Measurements from ENCODE around the gene LRRC8E. TPM values are rescaled to one million over a fixed set of nuclear protein-coding genes. Genes with fewer than 3 reads are reported as not detected.

LRRC8E gene
- total RNA-seq, 5 donors from 2014 or later (not counting 1 experiment from before 2014, with no cell fraction given): 0.06 TPM; not detected in 4

DNA sequence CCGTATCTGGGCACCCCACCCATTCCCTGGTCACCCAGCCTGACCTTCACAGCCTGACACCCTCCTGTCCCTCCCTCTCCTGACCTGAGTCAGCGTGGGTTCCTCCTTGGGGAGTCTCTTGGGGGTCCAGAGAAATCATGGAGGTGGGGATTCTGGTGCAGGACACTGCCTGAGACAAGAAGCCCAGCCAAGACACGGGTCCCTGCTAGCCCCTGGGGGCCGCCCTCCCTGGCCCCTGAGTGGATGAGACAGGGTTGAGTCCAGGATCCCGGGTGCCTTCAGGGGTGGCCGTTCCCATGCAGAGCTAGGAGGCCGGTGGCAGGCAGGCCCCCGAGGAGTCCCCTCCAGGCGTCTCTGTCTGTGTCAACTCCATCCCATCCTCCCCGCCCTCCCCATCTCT, 17.0 kb downstream of the LRRC8E start:
- POLR2A ChIA-PET: no interaction called here
- Mint-ChIP-seq H3K9me3 (no peaks in the 10 kb centered on the region), H3K27ac (peak overlapping the region; percentile 61 to 78), H3K4me3 (peak overlapping the region; percentile 83 to 88 (median 85)), H3K36me3 (peaks cover 7% of the 10 kb centered on the region), H3K4me1 (peaks cover 27 to 32% (median 31%) of the 10 kb centered on the region in 3 donors), H3K27me3 (no peaks in the 10 kb centered on the region)
- Histone ChIP-seq H3K9me3 (no peaks in the 10 kb centered on the region), H3K27me3 (replicated peaks in 1 of 2; ENCODE audit: control insufficient read depth in 2 of 2, extremely low read depth in 1 of 2, insufficient read depth in 2 of 2, low read length in 1 of 2) (peaks cover 0 to under 1% of the 10 kb centered on the region in 2 experiments), H3K36me3 (ENCODE audit: control insufficient read depth in 2 of 2, extremely low read depth in 1 of 2, insufficient read depth in 1 of 2, low read length in 1 of 2) (peaks cover 11 to 21% of the 10 kb centered on the region in 2 donors), H3K4me3 (ENCODE audit: control insufficient read depth in 1 of 2, extremely low read depth in 1 of 2, low read length in 1 of 2) (peak overlapping the region in 1 of 2 donors; percentile 77), H3K4me1 (ENCODE audit: control insufficient read depth in 1 of 2, extremely low read depth in 1 of 2, insufficient read depth in 2 of 2, low read length in 2 of 2) (peaks cover 6 to 55% of the 10 kb centered on the region in 2 experiments), H3K27ac (ENCODE audit: low read length) (peak overlapping the region; percentile 84)
- DNase-seq (no peak), ATAC-seq (replicated peaks in 1 of 4) (no peak)
- CTCF ChIA-PET: no interaction called here
- WGBS (ENCODE audit: insufficient coverage): 83% methylated on average over 1 of the region's 10 CpGs

DNA sequence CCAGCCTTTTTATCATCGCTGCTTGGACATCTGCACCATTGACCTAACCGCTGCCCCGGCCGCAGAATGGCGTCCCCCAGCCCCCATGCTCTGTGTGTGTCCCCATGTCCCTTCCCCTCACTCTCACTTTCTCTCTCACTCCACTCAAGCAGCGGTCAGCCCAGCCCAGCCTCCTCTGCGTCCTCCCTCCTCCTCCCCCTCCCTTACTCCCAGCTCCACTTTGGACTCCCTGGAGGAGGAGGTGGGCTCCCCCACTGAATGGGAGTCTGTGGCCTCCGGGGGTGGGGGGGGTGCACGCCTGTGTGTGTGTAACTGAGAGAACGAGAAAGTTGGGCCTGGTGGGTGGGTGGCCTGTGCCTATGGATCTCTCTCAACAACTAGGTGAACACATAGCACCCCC, 17.5 kb downstream of the LRRC8E start:
- Histone ChIP-seq H3K27me3 (replicated peaks in 1 of 2; ENCODE audit: control insufficient read depth in 2 of 2, extremely low read depth in 1 of 2, insufficient read depth in 2 of 2, low read length in 1 of 2) (no peaks in the 10 kb centered on the region), H3K9me3 (no peaks in the 10 kb centered on the region), H3K4me3 (ENCODE audit: control insufficient read depth in 1 of 2, extremely low read depth in 1 of 2, low read length in 1 of 2) (no peak overlapping the region), H3K27ac (ENCODE audit: low read length) (no peak overlapping the region), H3K36me3 (ENCODE audit: control insufficient read depth in 2 of 2, extremely low read depth in 1 of 2, insufficient read depth in 1 of 2, low read length in 1 of 2) (peaks cover 17 to 26% of the 10 kb centered on the region in 2 donors), H3K4me1 (ENCODE audit: control insufficient read depth in 1 of 2, extremely low read depth in 1 of 2, insufficient read depth in 2 of 2, low read length in 2 of 2) (peaks cover 6 to 55% of the 10 kb centered on the region in 2 experiments)
- ChIA-PET CTCF (no interaction called here), POLR2A (no interaction called here)
- DNase-seq (no peak), ATAC-seq (replicated peaks in 1 of 4) (no peak)
- peaks cover 13% of the 10 kb centered on the region for H3K36me3 Mint-ChIP-seq
- peak overlapping the region; percentile 56 to 88 (median 73) for H3K4me3 Mint-ChIP-seq
- no peak overlapping the region for H3K27ac Mint-ChIP-seq
- H3K4me1 Mint-ChIP-seq: peaks cover 27 to 32% (median 31%) of the 10 kb centered on the region in 3 donors
- H3K9me3 Mint-ChIP-seq: no peaks in the 10 kb centered on the region
- no peaks in the 10 kb centered on the region for H3K27me3 Mint-ChIP-seq
- no CpG with 5 or more reads among the region's 10 CpGs for WGBS (ENCODE audit: insufficient coverage)

DNA sequence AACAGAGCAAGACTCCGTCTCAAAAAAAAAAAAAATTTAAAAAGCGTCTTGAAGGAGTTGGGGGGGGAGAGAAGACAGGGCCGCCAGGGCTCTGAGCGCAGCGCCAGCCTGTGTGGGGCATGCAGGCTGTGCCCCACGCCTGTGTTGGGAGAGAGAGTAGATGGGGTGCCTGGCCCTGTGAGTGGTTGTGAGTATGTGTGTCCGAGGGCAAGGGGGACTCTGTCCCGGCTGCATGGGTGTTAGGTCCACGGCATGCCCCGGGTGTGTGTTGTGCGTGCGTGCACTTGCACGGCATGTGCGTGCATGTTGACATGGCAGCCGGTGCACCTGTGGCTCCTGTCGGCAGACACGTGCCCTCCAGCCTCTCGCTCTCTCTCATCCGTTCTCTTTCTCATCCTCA, 18.8 kb downstream of the LRRC8E start:
- no peak for DNase-seq
- Histone ChIP-seq H3K4me1 (ENCODE audit: control insufficient read depth in 1 of 2, extremely low read depth in 1 of 2, insufficient read depth in 2 of 2, low read length in 2 of 2) (peaks cover 6 to 55% of the 10 kb centered on the region in 2 experiments), H3K27me3 (replicated peaks in 1 of 2; ENCODE audit: control insufficient read depth in 2 of 2, extremely low read depth in 1 of 2, insufficient read depth in 2 of 2, low read length in 1 of 2) (no peaks in the 10 kb centered on the region), H3K36me3 (ENCODE audit: control insufficient read depth in 2 of 2, extremely low read depth in 1 of 2, insufficient read depth in 1 of 2, low read length in 1 of 2) (peaks cover 21 to 39% of the 10 kb centered on the region in 2 donors), H3K9me3 (no peaks in the 10 kb centered on the region), H3K4me3 (ENCODE audit: control insufficient read depth in 1 of 2, extremely low read depth in 1 of 2, low read length in 1 of 2) (no peak overlapping the region), H3K27ac (ENCODE audit: low read length) (no peak overlapping the region)
- Mint-ChIP-seq H3K4me3 (no peak overlapping the region), H3K36me3 (peaks cover 21% of the 10 kb centered on the region), H3K9me3 (no peaks in the 10 kb centered on the region), H3K4me1 (peaks cover 27 to 32% (median 29%) of the 10 kb centered on the region in 3 donors), H3K27ac (no peak overlapping the region), H3K27me3 (no peaks in the 10 kb centered on the region)
- no peak for ATAC-seq (replicated peaks in 1 of 4)
- CTCF ChIA-PET: no interaction called here
- WGBS (ENCODE audit: insufficient coverage): over 99% methylated on average over 13 of the region's 19 CpGs
- POLR2A ChIA-PET: no interaction called here

DNA sequence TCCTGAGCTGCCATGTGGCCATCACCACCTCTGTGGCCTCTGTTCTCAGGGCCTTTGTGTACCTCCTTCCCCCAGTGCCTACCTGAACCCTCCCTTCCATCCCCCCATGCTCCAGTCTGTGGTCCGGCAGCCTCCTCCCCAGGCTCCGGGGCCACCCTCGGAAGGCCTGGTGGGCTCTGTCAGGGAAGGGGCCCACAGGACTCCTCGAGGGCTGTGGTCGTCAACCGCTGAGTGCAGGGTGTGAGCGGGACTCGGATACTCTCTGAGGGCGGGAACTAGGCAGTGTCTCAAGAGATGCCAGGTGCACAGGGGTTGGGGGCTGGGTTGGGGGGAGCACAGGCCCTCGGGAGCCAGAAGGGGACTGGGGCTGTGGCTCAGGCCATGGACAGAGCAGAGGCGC, 19.2 kb downstream of the LRRC8E start:
- POLR2A ChIA-PET: no interaction called here
- no peak overlapping the region for H3K27ac ChIP-seq (ENCODE audit: low read length)
- DNase-seq (no peak), ATAC-seq (replicated peaks in 1 of 4) (no peak)
- no peaks in the 10 kb centered on the region for H3K27me3 ChIP-seq (replicated peaks in 1 of 2; ENCODE audit: control insufficient read depth in 2 of 2, extremely low read depth in 1 of 2, insufficient read depth in 2 of 2, low read length in 1 of 2)
- WGBS (ENCODE audit: insufficient coverage): 95% methylated on average over 9 of the region's 11 CpGs
- H3K9me3 ChIP-seq: no peaks in the 10 kb centered on the region
- H3K27ac Mint-ChIP-seq: no peak overlapping the region
- H3K27me3 Mint-ChIP-seq: no peaks in the 10 kb centered on the region
- peaks cover 6 to 54% of the 10 kb centered on the region in 2 experiments for H3K4me1 ChIP-seq (ENCODE audit: control insufficient read depth in 1 of 2, extremely low read depth in 1 of 2, insufficient read depth in 2 of 2, low read length in 2 of 2)
- peaks cover 23 to 42% of the 10 kb centered on the region in 2 donors for H3K36me3 ChIP-seq (ENCODE audit: control insufficient read depth in 2 of 2, extremely low read depth in 1 of 2, insufficient read depth in 1 of 2, low read length in 1 of 2)
- no peaks in the 10 kb centered on the region for H3K9me3 Mint-ChIP-seq
- H3K4me3 Mint-ChIP-seq: no peak overlapping the region
- H3K36me3 Mint-ChIP-seq: peaks cover 21% of the 10 kb centered on the region
- H3K4me3 ChIP-seq (ENCODE audit: control insufficient read depth in 1 of 2, extremely low read depth in 1 of 2, low read length in 1 of 2): no peak overlapping the region
- CTCF ChIA-PET: no interaction called here
- H3K4me1 Mint-ChIP-seq: peaks cover 26 to 29% (median 27%) of the 10 kb centered on the region in 3 donors

DNA sequence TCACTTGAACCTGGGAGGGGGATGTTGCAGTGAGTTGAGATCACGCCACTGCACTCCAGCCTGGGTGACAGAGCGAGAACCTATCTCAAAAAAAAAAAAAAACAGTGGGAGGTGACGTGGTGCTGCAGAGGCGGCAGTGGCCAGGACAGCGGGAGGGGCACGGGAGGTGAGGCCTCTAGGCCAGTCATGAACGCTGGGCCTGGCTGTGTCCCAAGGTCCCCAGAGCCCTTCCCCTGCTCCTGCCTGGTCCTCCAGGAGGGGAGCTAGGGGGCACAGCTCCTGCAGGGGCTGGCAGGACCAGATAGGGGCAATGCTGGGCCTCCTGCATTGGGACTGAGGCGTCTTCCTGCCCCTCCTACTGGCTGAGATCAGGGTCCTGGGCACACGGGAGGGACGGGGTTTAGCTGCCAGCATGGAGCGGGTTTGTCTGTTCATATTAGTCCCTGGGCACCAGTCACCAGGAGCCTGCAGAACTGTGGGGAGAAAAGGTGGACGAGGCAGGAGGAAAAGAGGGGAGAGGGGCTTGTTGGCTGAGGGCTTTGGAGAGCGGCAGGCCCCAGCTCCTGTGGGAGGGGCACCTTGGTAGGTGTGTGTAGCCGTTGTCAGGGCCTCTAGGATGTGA, 19.9 kb downstream of the LRRC8E start:
- Mint-ChIP-seq H3K9me3 (no peaks in the 10 kb centered on the region), H3K4me1 (peaks cover 20 to 25% (median 23%) of the 10 kb centered on the region in 3 donors), H3K27me3 (peaks cover 0 to 1% of the 10 kb centered on the region in 2 donors), H3K36me3 (peaks cover 27% of the 10 kb centered on the region), H3K4me3 (no peak overlapping the region), H3K27ac (no peak overlapping the region)
- peaks cover 23 to 45% of the 10 kb centered on the region in 2 donors for H3K36me3 ChIP-seq (ENCODE audit: control insufficient read depth in 2 of 2, extremely low read depth in 1 of 2, insufficient read depth in 1 of 2, low read length in 1 of 2)
- ATAC-seq (replicated peaks in 1 of 4): no peak
- ChIA-PET POLR2A (interaction anchor here in 1 of 2 donors (0.9 kb wide), 1 partner anchor 278 kb away, joined by 3 read pairs; the partner anchor contains the start of gene PET100), CTCF (no interaction called here)
- no peak overlapping the region for H3K4me3 ChIP-seq (ENCODE audit: control insufficient read depth in 1 of 2, extremely low read depth in 1 of 2, low read length in 1 of 2)
- H3K27me3 ChIP-seq (replicated peaks in 1 of 2; ENCODE audit: control insufficient read depth in 2 of 2, extremely low read depth in 1 of 2, insufficient read depth in 2 of 2, low read length in 1 of 2): no peaks in the 10 kb centered on the region
- H3K27ac ChIP-seq (ENCODE audit: low read length): no peak overlapping the region
- DNase-seq: no peak
- peaks cover 6 to 47% of the 10 kb centered on the region in 2 experiments for H3K4me1 ChIP-seq (ENCODE audit: control insufficient read depth in 1 of 2, extremely low read depth in 1 of 2, insufficient read depth in 2 of 2, low read length in 2 of 2)
- no peaks in the 10 kb centered on the region for H3K9me3 ChIP-seq
- WGBS (ENCODE audit: insufficient coverage): 87% methylated on average over 10 of the region's 14 CpGs

DNA sequence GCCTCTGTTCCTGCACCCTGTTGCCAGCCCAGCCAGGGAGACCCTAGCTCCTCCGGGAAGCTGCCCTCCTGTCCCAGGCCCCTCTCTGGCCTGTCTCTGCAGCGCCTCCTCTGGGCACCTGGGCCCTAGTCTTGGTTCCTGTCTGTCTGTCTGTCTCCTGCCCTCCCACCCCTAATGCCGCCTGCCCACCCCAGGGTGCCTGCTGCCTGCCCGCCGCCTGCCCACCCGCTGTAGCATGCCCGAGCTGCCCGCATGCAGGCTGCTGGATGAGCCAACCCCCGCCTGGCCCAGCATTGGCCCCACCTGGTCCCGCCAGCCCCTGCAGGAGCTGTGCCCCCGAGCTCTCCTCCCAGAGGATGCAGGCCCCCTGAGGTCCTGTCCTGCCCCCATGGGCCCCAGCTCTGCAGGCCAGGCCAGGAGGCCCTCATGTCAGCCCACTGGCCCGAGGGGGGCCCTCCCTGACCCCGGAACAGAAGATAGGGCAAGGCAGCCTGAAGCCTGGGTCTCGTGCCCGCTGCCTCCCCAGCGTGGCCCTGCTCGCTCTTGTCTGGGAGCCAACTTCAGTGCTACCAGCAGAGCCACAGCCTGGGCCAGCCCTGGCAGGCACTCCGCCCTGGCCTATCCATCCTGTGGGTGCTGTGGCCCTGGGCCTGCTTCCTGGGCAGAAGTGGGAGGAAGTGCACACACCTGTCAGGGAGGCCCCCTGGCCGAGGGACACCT, 20.6 kb downstream of the LRRC8E start:
- no peak overlapping the region for H3K4me3 Mint-ChIP-seq
- H3K27me3 Mint-ChIP-seq: peaks cover 0 to 1% of the 10 kb centered on the region in 2 donors
- ChIA-PET POLR2A (interaction anchor here in 1 of 2 donors (0.9 kb wide), 1 partner anchor 279 kb away, joined by 3 read pairs; the partner anchor contains the start of gene PET100), CTCF (no interaction called here)
- H3K4me1 Mint-ChIP-seq: peaks cover 20 to 21% (median 21%) of the 10 kb centered on the region in 3 donors
- DNase-seq (no peak), ATAC-seq (replicated peaks in 1 of 4) (no peak)
- Histone ChIP-seq H3K4me3 (ENCODE audit: control insufficient read depth in 1 of 2, extremely low read depth in 1 of 2, low read length in 1 of 2) (no peak overlapping the region), H3K36me3 (ENCODE audit: control insufficient read depth in 2 of 2, extremely low read depth in 1 of 2, insufficient read depth in 1 of 2, low read length in 1 of 2) (peaks cover 23 to 45% of the 10 kb centered on the region in 2 donors), H3K27me3 (replicated peaks in 1 of 2; ENCODE audit: control insufficient read depth in 2 of 2, extremely low read depth in 1 of 2, insufficient read depth in 2 of 2, low read length in 1 of 2) (no peaks in the 10 kb centered on the region), H3K9me3 (no peaks in the 10 kb centered on the region), H3K4me1 (ENCODE audit: control insufficient read depth in 1 of 2, extremely low read depth in 1 of 2, insufficient read depth in 2 of 2, low read length in 2 of 2) (peaks cover 6 to 45% of the 10 kb centered on the region in 2 experiments), H3K27ac (ENCODE audit: low read length) (no peak overlapping the region)
- 95% methylated on average over 18 of the region's 19 CpGs for WGBS (ENCODE audit: insufficient coverage)
- no peaks in the 10 kb centered on the region for H3K9me3 Mint-ChIP-seq
- peaks cover 29% of the 10 kb centered on the region for H3K36me3 Mint-ChIP-seq
- no peak overlapping the region for H3K27ac Mint-ChIP-seq

Data from T-cell (primary cell).